ENCODE data around the gene BCAR1. TPM values are rescaled to one million over a fixed set of nuclear protein-coding genes. Genes with fewer than 3 reads are reported as not detected.

BCAR1 gene
- total RNA-seq, 3 donors from 2014 or later (not counting 1 experiment from before 2014, with no cell fraction given) = not detected

GRCh38 chr16:75222271-75222783 lies 29.1 kb downstream of the BCAR1 start:
- Mint-ChIP-seq H3K9me3 (no peaks in the 10 kb centered on the region), H3K27ac (no peak overlapping the region), H3K27me3 (ENCODE audit: low read depth in 2 of 2) (peaks cover 0 to under 1% of the 10 kb centered on the region in 2 donors), H3K36me3 (no peaks in the 10 kb centered on the region), H3K4me3 (no peak overlapping the region), H3K4me1 (peaks cover 0 to 12% of the 10 kb centered on the region in 2 donors)
- intact Hi-C loops (cut with micrococcal nuclease) = no loop called here
- no peak for TF ChIP-seq CTCF (IDR thresholded peaks at IDR 0.05)
- Histone ChIP-seq H3K4me1 (ENCODE audit: control insufficient read depth, insufficient read depth, low read length) (peaks cover 6% of the 10 kb centered on the region), H3K4me3 (ENCODE audit: low read length) (no peak overlapping the region), H3K27me3 (ENCODE audit: control insufficient read depth, insufficient read depth, low read length) (no peaks in the 10 kb centered on the region), H3K36me3 (ENCODE audit: control insufficient read depth, insufficient read depth, low read length) (no peaks in the 10 kb centered on the region), H3K27ac (ENCODE audit: low read length) (no peak overlapping the region), H3K9me3 (ENCODE audit: control insufficient read depth, insufficient read depth, low read length) (no peaks in the 10 kb centered on the region)
- DNase-seq = no peak
- WGBS (ENCODE audit: insufficient coverage) = 82% methylated on average over 14 of the region's 16 CpGs
- no peak for ATAC-seq

- peak overlapping the region in 1 of 2 donors; percentile 86 for H3K27ac Mint-ChIP-seq
- peak; percentile 78 to 98 (median 90) for ATAC-seq
- H3K9me3 ChIP-seq (ENCODE audit: control insufficient read depth, insufficient read depth, low read length) = no peaks in the 10 kb centered on the region
- TF ChIP-seq CTCF (IDR thresholded peaks at IDR 0.05) = no peak
- no peaks in the 10 kb centered on the region for H3K36me3 ChIP-seq (ENCODE audit: control insufficient read depth, insufficient read depth, low read length)
- DNase-seq = peak in 1 of 2 donors; percentile 34
- no peaks in the 10 kb centered on the region for H3K36me3 Mint-ChIP-seq
- H3K9me3 Mint-ChIP-seq = no peaks in the 10 kb centered on the region
- peaks cover 6% of the 10 kb centered on the region for H3K4me1 ChIP-seq (ENCODE audit: control insufficient read depth, insufficient read depth, low read length)
- peak overlapping the region; percentile 10 for H3K4me3 ChIP-seq (ENCODE audit: low read length)
- 18% methylated on average over 3 of the region's 5 CpGs for WGBS (ENCODE audit: insufficient coverage)
- intact Hi-C loops (cut with micrococcal nuclease) = no loop called here
- H3K27ac ChIP-seq (ENCODE audit: low read length) = peak overlapping the region; percentile 35
- peak overlapping the region; percentile 76 for H3K4me3 Mint-ChIP-seq
- H3K4me1 Mint-ChIP-seq = peaks cover 0 to 12% of the 10 kb centered on the region in 2 donors
- H3K27me3 Mint-ChIP-seq (ENCODE audit: low read depth in 2 of 2) = no peaks in the 10 kb centered on the region
- H3K27me3 ChIP-seq (ENCODE audit: control insufficient read depth, insufficient read depth, low read length) = no peaks in the 10 kb centered on the region
Observed at GRCh38 chr16:75219838-75220237, 31.6 kb downstream of the BCAR1 start.

GRCh38 chr16:75219088-75219487 lies 32.3 kb downstream of the BCAR1 start:
- Histone ChIP-seq H3K9me3 (ENCODE audit: control insufficient read depth, insufficient read depth, low read length) (no peaks in the 10 kb centered on the region), H3K4me1 (ENCODE audit: control insufficient read depth, insufficient read depth, low read length) (peaks cover 6% of the 10 kb centered on the region), H3K4me3 (ENCODE audit: low read length) (no peak overlapping the region), H3K36me3 (ENCODE audit: control insufficient read depth, insufficient read depth, low read length) (no peaks in the 10 kb centered on the region), H3K27ac (ENCODE audit: low read length) (no peak overlapping the region), H3K27me3 (ENCODE audit: control insufficient read depth, insufficient read depth, low read length) (no peaks in the 10 kb centered on the region)
- Mint-ChIP-seq H3K36me3 (no peaks in the 10 kb centered on the region), H3K27me3 (ENCODE audit: low read depth in 2 of 2) (no peaks in the 10 kb centered on the region), H3K9me3 (no peaks in the 10 kb centered on the region), H3K4me1 (peaks cover 0 to 12% of the 10 kb centered on the region in 2 donors), H3K27ac (peak overlapping the region in 1 of 2 donors; percentile 86), H3K4me3 (no peak overlapping the region)
- intact Hi-C loops (cut with micrococcal nuclease) = no loop called here
- ATAC-seq = no peak
- no peak for DNase-seq
- TF ChIP-seq CTCF (IDR thresholded peaks at IDR 0.05) = no peak
- WGBS (ENCODE audit: insufficient coverage) = 84% methylated on average over 4 of the region's 4 CpGs

Measured in natural killer cell (primary cell).